Skeletal muscle tissue (tissue), 4 donors: ENCODE measurements around the gene TLCD3A. TPM values are rescaled to one million over a fixed set of nuclear protein-coding genes. Genes with fewer than 3 reads are reported as not detected.
"Not testable (repeated sequence)": the region's sequence is repeated elsewhere in the genome, so short reads cannot be mapped to it uniquely, and the experiment has no call there.

ENCODE experiments used
- H3K27ac ChIP-seq: one replicate; pipeline ENCODE4 v1.7.0; 2013; ENCODE audit warnings: mild to moderate bottlenecking, low read depth, low read length, inconsistent platforms
- H3K27me3 ChIP-seq, 3 donors: one replicate each; pipeline ENCODE4 v1.7.0; 2013; ENCODE audit warnings: low read length in 3 of 3; ENCODE audit not compliant: control insufficient read depth in 3 of 3, insufficient read depth in 3 of 3
- H3K36me3 ChIP-seq, 3 donors: one replicate each; pipeline ENCODE4 v1.7.0; 2013; ENCODE audit warnings: low read length in 3 of 3; ENCODE audit not compliant: control insufficient read depth in 3 of 3, insufficient read depth in 3 of 3
- H3K4me1 ChIP-seq, 3 donors: one replicate each; pipeline ENCODE4 v1.7.0; 2013; ENCODE audit warnings: low read length in 3 of 3, mild to moderate bottlenecking in 3 of 3; ENCODE audit not compliant: control insufficient read depth in 3 of 3, insufficient read depth in 3 of 3
- H3K4me3 ChIP-seq, 3 donors: one replicate each; pipeline ENCODE4 v1.7.0; 2013; ENCODE audit warnings: low read length in 3 of 3
- H3K9ac ChIP-seq, 3 donors: one replicate each; pipeline ENCODE4 v1.7.0; 2013; ENCODE audit warnings: low read length in 3 of 3, mild to moderate bottlenecking in 3 of 3, moderate library complexity in 2 of 3, low read depth in 1 of 3
- H3K9me3 ChIP-seq, 3 donors: one replicate each; pipeline ENCODE4 v1.7.0; 2013; ENCODE audit warnings: low read length in 3 of 3; ENCODE audit not compliant: control insufficient read depth in 3 of 3
- total RNA-seq: library from RNA; depleted of rRNA; stranded (reverse); fragments of >200 nt; gene quantifications from one replicate; pipeline ENCODE4 v1.2.3, GENCODE V29; 2014
- donor health status: Osteomylitis.

TLCD3A gene
- total RNA-seq, 1 donor from 2014 or later: 14.6 TPM

DNA sequence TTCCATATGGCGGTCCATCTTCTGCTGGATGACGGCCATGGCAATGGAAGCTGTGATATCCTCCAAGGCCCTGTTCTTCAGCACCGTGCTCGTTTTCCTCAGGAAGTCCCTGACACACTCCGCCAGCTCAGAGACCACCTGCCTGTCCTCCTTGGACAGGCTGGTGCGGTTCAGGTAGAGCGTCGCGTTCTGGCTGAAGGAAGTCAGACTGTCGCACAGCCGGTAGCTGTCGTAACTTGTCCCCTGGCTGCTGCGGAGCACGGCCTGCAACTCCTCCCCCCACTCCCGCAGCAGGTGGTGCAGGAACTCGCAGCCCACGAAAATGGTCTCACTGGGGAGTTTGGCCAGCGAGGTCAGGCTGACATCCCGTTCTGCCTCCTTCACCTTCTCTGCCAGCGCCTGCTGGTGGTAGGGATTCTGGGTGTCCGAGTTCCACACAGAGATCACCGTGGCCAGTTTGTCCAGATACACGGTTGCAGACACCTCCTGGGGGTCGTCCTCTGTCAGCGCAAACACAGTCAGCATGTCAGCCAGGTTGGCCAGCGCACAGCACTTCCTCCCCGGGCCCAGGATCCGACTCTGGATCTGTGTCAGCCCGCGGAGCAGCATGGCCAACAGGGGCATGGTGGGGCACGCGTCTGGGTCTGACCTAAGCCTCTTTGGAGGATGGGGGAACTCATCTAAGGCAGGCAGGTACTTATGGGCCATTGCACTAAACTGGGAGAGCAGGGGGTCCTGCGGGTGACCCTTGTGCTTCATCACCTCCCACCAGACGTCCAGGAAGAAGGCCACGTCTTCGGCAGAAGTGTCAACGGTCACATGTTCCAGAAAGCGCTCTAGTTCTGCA, 14.6 kb downstream of the TLCD3A start:
- H3K9ac ChIP-seq: no peak overlapping the region
- H3K27me3 ChIP-seq: no peaks in the 10 kb centered on the region
- no peak overlapping the region for H3K4me3 ChIP-seq
- H3K9me3 ChIP-seq: no peaks in the 10 kb centered on the region
- peaks cover 16 to 23% (median 18%) of the 10 kb centered on the region in 3 donors for H3K4me1 ChIP-seq
- no peak overlapping the region for H3K27ac ChIP-seq
- peaks cover 46 to 55% (median 54%) of the 10 kb centered on the region in 3 donors for H3K36me3 ChIP-seq

DNA sequence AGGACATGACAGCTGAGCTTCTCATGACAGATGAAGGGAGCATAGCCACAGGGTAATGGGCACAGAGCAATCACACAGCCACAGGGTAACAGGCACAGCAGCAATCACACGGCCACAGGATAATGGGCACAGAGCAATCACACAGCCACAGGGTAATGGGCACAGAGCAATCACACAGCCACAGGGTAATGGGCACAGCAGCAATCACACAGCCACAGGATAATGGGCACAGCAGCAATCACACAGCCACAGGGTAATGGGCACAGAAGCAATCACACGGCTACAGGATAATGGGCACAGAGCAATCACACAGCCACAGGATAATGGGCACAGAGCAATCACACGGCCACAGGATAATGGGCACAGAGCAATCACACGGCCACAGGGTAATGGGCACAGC, 16.2 kb downstream of the TLCD3A start:
- not testable (repeated sequence) for H3K27me3 ChIP-seq, H3K4me3 ChIP-seq, H3K27ac ChIP-seq, H3K9me3 ChIP-seq, H3K9ac ChIP-seq
- H3K4me1 ChIP-seq: peaks cover 20 to 30% (median 23%) of the 10 kb centered on the region in 3 donors
- peaks cover 42 to 44% (median 42%) of the 10 kb centered on the region in 3 donors for H3K36me3 ChIP-seq

DNA sequence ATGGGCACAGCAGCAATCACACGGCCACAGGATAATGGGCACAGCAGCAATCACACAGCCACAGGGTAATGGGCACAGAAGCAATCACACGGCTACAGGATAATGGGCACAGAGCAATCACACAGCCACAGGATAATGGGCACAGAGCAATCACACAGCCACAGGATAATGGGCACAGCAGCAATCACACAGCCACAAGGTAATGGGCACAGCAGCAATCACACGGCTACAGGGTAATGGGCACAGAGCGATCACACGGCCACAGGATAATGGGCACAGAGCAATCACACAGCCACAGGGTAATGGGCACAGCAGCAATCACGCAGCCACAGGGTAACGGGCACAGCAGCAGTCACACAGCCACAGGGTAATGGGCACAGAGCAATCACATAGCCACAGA, 17.0 kb downstream of the TLCD3A start:
- H3K9me3 ChIP-seq, H3K27ac ChIP-seq, H3K4me3 ChIP-seq, H3K27me3 ChIP-seq: not testable (repeated sequence)
- peaks cover 20 to 30% (median 23%) of the 10 kb centered on the region in 3 donors for H3K4me1 ChIP-seq
- peaks cover 37 to 38% (median 37%) of the 10 kb centered on the region in 3 donors for H3K36me3 ChIP-seq
- H3K9ac ChIP-seq: peak overlapping the region in 1 of 3 donors; percentile 16

DNA sequence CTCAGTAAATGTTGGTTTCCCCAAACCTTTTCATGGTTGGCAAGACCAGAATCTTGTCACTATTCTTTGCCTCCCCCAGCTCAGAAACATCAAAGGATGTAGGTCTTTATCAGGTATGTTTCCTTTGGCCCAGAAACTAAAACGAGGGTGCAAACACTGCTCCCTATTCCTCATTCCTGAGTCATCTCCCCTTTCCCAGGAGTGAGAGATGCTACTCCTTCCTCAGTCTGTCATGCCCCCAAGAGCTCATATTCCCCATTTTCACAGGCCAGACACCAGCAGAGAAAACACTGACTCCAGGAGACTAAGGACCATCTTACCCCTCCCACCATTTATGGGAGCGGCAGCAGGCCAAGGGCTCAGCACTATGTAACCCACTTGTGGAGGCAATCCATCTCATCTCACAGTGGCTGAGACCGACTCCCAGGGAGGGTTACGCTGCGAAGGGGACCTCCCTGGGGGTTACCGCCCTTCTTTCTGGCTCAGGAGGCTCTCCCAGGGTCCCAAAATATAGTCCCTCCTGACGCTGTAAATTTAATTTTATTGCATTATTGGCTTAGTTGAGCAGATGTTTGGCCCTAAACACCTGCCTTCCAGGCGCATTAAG, 18.1 kb downstream of the TLCD3A start:
- Histone ChIP-seq H3K27ac (no peak overlapping the region), H3K36me3 (peaks cover 26 to 27% (median 27%) of the 10 kb centered on the region in 3 donors), H3K9ac (peak overlapping the region; percentile 65 to 88 (median 83)), H3K4me1 (peaks cover 20 to 30% (median 23%) of the 10 kb centered on the region in 3 donors), H3K9me3 (no peaks in the 10 kb centered on the region), H3K27me3 (no peaks in the 10 kb centered on the region), H3K4me3 (peak overlapping the region; percentile 73 to 86 (median 86))

DNA sequence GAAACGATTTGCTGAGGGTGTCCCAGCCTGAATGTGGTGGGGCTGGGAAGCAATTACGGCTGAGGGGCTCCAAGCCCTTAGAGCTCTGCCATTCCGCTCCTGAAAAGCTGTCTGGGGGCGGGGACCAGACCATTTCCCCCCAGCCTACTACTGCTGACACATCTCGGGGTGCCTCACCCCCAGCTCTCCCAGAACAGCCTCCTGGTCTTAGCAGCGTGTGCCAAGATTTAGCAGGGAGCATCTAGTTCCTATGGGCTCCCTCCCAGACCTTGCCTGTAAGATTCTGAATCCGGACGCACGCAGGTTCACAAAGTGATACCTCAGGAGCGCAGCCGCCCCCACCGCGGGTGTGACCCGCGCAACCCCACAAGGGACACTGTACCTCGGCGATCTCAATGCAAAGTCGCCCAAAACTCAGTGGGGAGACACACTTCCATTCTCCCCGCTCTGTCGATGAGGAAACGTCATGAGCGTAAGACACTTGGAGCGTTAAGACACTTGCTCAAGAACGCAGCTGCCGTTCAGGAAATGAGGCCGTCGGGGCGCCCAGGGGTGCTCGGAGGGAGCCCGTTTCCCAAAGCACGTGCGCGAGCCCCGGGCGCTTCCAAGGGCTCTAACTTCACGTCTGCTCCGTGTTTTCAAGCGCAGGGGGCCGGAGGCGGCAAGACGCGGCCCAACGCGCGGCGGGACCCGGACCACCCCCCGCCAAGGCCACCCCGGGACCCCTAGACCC, 19.0 kb downstream of the TLCD3A start:
- peak overlapping the region; percentile 75 to 88 (median 83) for H3K9ac ChIP-seq
- H3K9me3 ChIP-seq: no peaks in the 10 kb centered on the region
- H3K4me1 ChIP-seq: peaks cover 20 to 30% (median 23%) of the 10 kb centered on the region in 3 donors
- peak overlapping the region; percentile 73 to 86 (median 86) for H3K4me3 ChIP-seq
- H3K27me3 ChIP-seq: no peaks in the 10 kb centered on the region
- H3K36me3 ChIP-seq: peaks cover 17 to 19% (median 18%) of the 10 kb centered on the region in 3 donors
- peak overlapping the region; percentile 64 for H3K27ac ChIP-seq

DNA sequence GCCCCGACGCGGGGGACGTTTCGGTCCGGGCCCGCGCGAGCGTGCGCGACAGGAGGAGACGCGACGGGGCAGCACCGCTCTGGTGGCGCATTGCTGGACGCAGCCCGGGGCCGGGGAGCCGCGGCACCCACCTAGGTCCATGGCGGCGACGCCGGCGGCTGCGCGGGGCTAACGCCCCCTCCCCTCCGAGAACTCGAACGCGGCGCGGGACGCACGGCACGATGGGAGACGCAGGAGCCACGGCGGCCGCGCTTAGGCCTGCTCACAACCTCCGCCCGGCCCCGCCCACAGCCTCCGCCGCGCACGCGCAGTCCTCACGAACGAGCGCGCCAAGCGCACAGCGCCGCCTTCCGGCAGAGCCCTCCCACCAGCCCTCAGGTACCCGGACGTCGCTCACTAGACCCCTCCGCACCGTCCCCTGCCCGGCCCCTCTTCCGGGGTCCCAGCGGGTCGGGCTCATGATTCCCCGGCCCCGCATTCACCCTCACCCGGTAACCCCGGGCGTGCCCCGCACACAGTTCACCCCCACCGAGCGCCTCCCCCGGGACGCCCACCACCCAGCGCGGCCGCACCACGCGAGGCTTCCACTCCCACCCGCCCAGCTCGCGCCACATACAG, 19.7 kb downstream of the TLCD3A start, which contains the start of gene GEMIN4:
Gene GEMIN4 (minus strand): TSS at position 263 of the 618 bp plus-strand sequence. CDS start 122 bp downstream, at position 141.
- H3K27me3 ChIP-seq: no peaks in the 10 kb centered on the region
- no peaks in the 10 kb centered on the region for H3K9me3 ChIP-seq
- peaks cover 20 to 30% (median 23%) of the 10 kb centered on the region in 3 donors for H3K4me1 ChIP-seq
- H3K27ac ChIP-seq: peak within 1 kb of the TSS; percentile 64
- H3K4me3 ChIP-seq: peak within 1 kb of the TSS; percentile 73 to 86 (median 86)
- H3K9ac ChIP-seq: peak within 1 kb of the TSS; percentile 81 to 88 (median 83)
- H3K36me3 ChIP-seq: peaks cover 15 to 17% (median 16%) of the 10 kb centered on the region in 3 donors

DNA sequence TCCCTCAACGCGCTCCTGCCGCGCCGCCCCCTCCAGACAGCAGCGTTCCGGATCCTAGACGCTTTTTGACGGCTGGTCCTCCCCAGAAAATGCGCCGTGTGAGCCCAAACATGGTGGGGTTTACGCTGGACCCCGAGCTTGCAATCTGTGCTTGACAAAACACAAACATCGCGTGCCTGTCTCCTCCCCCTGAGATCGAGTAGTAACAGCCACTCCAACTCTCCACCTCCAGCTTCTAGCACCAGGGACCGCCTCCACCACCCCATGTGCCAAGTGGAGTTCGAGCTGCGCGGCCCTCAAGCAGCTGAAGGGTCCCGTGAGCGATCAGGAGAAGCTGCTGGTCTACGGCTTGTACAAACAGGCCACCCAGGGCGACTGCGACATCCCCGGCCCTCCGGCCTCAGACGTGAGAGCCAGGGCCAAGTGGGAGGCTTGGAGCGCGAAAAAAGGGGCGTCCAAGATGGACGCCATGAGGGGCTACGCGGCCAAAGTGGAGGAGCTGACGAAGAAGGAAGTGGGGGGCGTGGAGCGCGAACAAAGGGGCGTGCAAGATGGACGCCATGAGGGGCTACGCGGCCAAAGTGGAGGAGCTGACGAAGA, 20.3 kb downstream of the TLCD3A start:
- H3K27me3 ChIP-seq: no peaks in the 10 kb centered on the region
- H3K4me3 ChIP-seq: peak overlapping the region; percentile 73 to 86 (median 86)
- peak overlapping the region; percentile 81 to 88 (median 83) for H3K9ac ChIP-seq

DNA sequence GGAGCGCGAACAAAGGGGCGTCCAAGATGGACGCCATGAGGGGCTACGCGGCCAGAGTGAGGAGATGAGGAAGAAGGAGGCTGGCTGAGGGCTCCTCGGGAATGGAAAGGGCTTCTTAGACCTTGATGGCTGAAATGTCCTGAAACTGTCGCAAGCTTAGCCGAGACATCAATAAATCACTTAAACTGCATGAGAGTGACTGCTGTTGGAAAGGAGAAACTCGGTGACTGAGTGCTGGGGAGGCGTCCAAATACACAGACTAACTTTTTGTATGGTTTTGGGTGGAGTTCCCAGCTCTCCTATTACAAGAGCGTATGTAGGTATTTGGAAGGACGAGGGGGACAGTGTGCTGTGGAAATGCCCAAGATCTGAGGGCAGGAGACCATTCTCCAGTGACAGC, 21.0 kb downstream of the TLCD3A start:
- Histone ChIP-seq H3K27me3 (no peaks in the 10 kb centered on the region), H3K4me3 (no peak overlapping the region), H3K36me3 (peaks cover 6 to 11% (median 10%) of the 10 kb centered on the region in 3 donors), H3K27ac (no peak overlapping the region), H3K4me1 (peaks cover 20 to 30% (median 23%) of the 10 kb centered on the region in 3 donors), H3K9ac (no peak overlapping the region), H3K9me3 (no peaks in the 10 kb centered on the region)

More for the DNA sequence above, 20.3 kb downstream of the TLCD3A start:
- H3K27ac ChIP-seq: peak overlapping the region; percentile 64
- peaks cover 20 to 30% (median 23%) of the 10 kb centered on the region in 3 donors for H3K4me1 ChIP-seq
- peaks cover 11 to 12% (median 11%) of the 10 kb centered on the region in 3 donors for H3K36me3 ChIP-seq
- H3K9me3 ChIP-seq: no peaks in the 10 kb centered on the region
